ENCODE measurements around the gene CCDC13. TPM values are rescaled to one million over a fixed set of nuclear protein-coding genes. Genes with fewer than 3 reads are reported as not detected.

The CCDC13 gene
- total RNA-seq, 4 donors from 2014 or later = 0.06 TPM; not detected in 3

GRCh38 chr3:42741796-42742195 lies 31.3 kb downstream of the CCDC13 start:
- TF ChIP-seq POLR2A (IDR thresholded peaks at IDR 0.05) (no peak), CTCF (IDR thresholded peaks at IDR 0.05) (no peak)
- intact Hi-C loops (cut with DNase I; ENCODE audit: low total_unique reads) = no loop called here
- WGBS, 2 donors = 90 to 94% methylated on average over 3 of the region's 3 CpGs
- peak; percentile 11 to 64 for DNase-seq (ENCODE audit: low spot score in 2 of 2)
- H3K4me3 ChIP-seq (ENCODE audit: low read depth, poor library complexity, severe bottlenecking) = no peak overlapping the region

- peak; percentile 56 to 91 for DNase-seq (ENCODE audit: low spot score in 2 of 2)
- intact Hi-C loops (cut with DNase I; ENCODE audit: low total_unique reads) = no loop called here
- 77 to 87% methylated on average over 12 of the region's 12 CpGs for WGBS, 2 donors
Observed at GRCh38 chr3:42739401-42740158, 33.5 kb downstream of the CCDC13 start.

GRCh38 chr3:42736531-42736930 lies 36.5 kb downstream of the CCDC13 start:
- intact Hi-C loops (cut with DNase I; ENCODE audit: low total_unique reads) = no loop called here
- no peak overlapping the region for H3K4me3 ChIP-seq (ENCODE audit: low read depth, poor library complexity, severe bottlenecking)
- WGBS, 2 donors = 86 to 92% methylated on average over 6 of the region's 6 CpGs
- peak in 1 of 2 donors; percentile 7 for DNase-seq (ENCODE audit: low spot score in 2 of 2)
- TF ChIP-seq CTCF (IDR thresholded peaks at IDR 0.05) = no peak
- TF ChIP-seq POLR2A (IDR thresholded peaks at IDR 0.05) = no peak

More at GRCh38 chr3:42739401-42740158, 33.5 kb downstream of the CCDC13 start:
- no peak overlapping the region for H3K4me3 ChIP-seq (ENCODE audit: low read depth, poor library complexity, severe bottlenecking)
- TF ChIP-seq POLR2A (IDR thresholded peaks at IDR 0.05) = no peak
- TF ChIP-seq CTCF (IDR thresholded peaks at IDR 0.05) = no peak

GRCh38 chr3:42736081-42736480 lies 37.0 kb downstream of the CCDC13 start:
- intact Hi-C loops (cut with DNase I; ENCODE audit: low total_unique reads) = no loop called here
- DNase-seq (ENCODE audit: low spot score in 2 of 2) = peak in 1 of 2 donors; percentile 12
- TF ChIP-seq POLR2A (IDR thresholded peaks at IDR 0.05) = no peak
- 33 to 60% methylated on average over 1 of the region's 1 CpG for WGBS, 2 donors
- H3K4me3 ChIP-seq (ENCODE audit: low read depth, poor library complexity, severe bottlenecking) = no peak overlapping the region

GRCh38 chr3:42735615-42736014 lies 37.4 kb downstream of the CCDC13 start:
- TF ChIP-seq CTCF (IDR thresholded peaks at IDR 0.05) (no peak), POLR2A (IDR thresholded peaks at IDR 0.05) (no peak)
- H3K4me3 ChIP-seq (ENCODE audit: low read depth, poor library complexity, severe bottlenecking) = no peak overlapping the region
- DNase-seq (ENCODE audit: low spot score in 2 of 2) = no peak
- intact Hi-C loops (cut with DNase I; ENCODE audit: low total_unique reads) = no loop called here
- WGBS, 2 donors = 94 to 97% methylated on average over 11 to 12 of the region's 12 CpGs

GRCh38 chr3:42735019-42735418 lies 38.0 kb downstream of the CCDC13 start:
- TF ChIP-seq CTCF (IDR thresholded peaks at IDR 0.05) = no peak
- no peak for TF ChIP-seq POLR2A (IDR thresholded peaks at IDR 0.05)
- no peak for DNase-seq (ENCODE audit: low spot score in 2 of 2)
- 84 to 91% methylated on average over 8 of the region's 8 CpGs for WGBS, 2 donors
- intact Hi-C loops (cut with DNase I; ENCODE audit: low total_unique reads) = no loop called here
- H3K4me3 ChIP-seq (ENCODE audit: low read depth, poor library complexity, severe bottlenecking) = no peak overlapping the region

Data from lower leg skin (tissue), 4 donors.